ENCODE measurements around the gene CMTM1. TPM values are rescaled to one million over a fixed set of nuclear protein-coding genes. Genes with fewer than 3 reads are reported as not detected.

The CMTM1 gene
- total RNA-seq, 1 experiment from 2014 or later, result 5.2 TPM

DNA sequence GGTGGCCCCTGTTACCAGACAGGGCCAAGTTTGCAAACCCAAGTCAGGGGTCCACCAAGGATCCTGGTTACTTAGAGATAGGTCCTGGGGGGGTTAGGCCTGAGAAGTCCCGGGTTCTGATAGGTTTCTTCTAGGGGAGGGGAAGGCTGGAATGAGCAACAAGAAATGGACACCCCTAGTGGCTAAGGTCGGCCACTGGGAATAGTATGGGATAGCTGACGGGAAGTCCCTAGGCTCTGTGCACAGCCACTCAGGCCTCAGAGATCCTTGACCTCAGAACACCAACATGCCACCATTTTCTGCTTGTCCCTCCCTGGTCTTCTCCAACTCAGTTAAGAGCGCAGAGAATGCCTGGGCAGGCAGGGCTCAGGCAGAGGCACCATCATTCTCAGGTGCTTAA, 29.7 kb upstream of the CMTM1 start:
- Histone ChIP-seq H4K20me1 (ENCODE audit: insufficient read depth) (no peaks in the 10 kb centered on the region), H3K4me2 (ENCODE audit: low read length) (no peak overlapping the region), H3K9me3 (ENCODE audit: control insufficient read depth in 1 of 2, insufficient read depth in 1 of 2, low read depth in 1 of 2, low read length in 2 of 2) (no peaks in the 10 kb centered on the region), H3K4me3 (replicated peaks in 1 of 2; ENCODE audit: low read depth in 1 of 2, low read length in 2 of 2) (no peak overlapping the region), H3K36me3 (ENCODE audit: control insufficient read depth in 1 of 2, insufficient read depth in 2 of 2, low read length in 2 of 2) (peaks cover 0 to 4% of the 10 kb centered on the region in 2 experiments; a peak in 1 of 4 replicates), H2AFZ (ENCODE audit: low read depth, low read length, poor library complexity, severe bottlenecking) (no peak overlapping the region), H3K27ac (ENCODE audit: low read depth, low read length) (no peak overlapping the region), H3K9me2 (ENCODE audit: insufficient read depth) (no peaks in the 10 kb centered on the region), H3K9ac (ENCODE audit: low read length) (no peak overlapping the region), H3K27me3 (ENCODE audit: insufficient read depth, low read length) (no peaks in the 10 kb centered on the region), H3K4me1 (ENCODE audit: control insufficient read depth in 1 of 2, insufficient read depth in 2 of 2, low read length in 2 of 2) (no peaks in the 10 kb centered on the region), H3K79me2 (ENCODE audit: insufficient read depth, low read length) (no peaks in the 10 kb centered on the region)
- ChIA-PET RAD21 (ENCODE audit: low non-redundant PET in 1 of 2, low total read pairs in 2 of 2, uncharacterized antibody in 2 of 2, unreplicated experiment in 2 of 2) (no interaction called here), CTCF (no interaction called here), POLR2A (no interaction called here)
- ATAC-seq (peak; percentile 67), DNase-seq (ENCODE audit: low read depth, low spot score) (no peak)
- TF ChIP-seq, protein P1, sequence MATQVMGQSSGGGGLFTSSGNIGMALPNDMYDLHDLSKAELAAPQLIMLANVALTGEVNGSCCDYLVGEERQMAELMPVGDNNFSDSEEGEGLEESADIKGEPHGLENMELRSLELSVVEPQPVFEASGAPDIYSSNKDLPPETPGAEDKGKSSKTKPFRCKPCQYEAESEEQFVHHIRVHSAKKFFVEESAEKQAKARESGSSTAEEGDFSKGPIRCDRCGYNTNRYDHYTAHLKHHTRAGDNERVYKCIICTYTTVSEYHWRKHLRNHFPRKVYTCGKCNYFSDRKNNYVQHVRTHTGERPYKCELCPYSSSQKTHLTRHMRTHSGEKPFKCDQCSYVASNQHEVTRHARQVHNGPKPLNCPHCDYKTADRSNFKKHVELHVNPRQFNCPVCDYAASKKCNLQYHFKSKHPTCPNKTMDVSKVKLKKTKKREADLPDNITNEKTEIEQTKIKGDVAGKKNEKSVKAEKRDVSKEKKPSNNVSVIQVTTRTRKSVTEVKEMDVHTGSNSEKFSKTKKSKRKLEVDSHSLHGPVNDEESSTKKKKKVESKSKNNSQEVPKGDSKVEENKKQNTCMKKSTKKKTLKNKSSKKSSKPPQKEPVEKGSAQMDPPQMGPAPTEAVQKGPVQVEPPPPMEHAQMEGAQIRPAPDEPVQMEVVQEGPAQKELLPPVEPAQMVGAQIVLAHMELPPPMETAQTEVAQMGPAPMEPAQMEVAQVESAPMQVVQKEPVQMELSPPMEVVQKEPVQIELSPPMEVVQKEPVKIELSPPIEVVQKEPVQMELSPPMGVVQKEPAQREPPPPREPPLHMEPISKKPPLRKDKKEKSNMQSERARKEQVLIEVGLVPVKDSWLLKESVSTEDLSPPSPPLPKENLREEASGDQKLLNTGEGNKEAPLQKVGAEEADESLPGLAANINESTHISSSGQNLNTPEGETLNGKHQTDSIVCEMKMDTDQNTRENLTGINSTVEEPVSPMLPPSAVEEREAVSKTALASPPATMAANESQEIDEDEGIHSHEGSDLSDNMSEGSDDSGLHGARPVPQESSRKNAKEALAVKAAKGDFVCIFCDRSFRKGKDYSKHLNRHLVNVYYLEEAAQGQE (IDR thresholded peaks at IDR 0.05; ENCODE audit: low read depth), result no peak
- TF ChIP-seq SRF (IDR thresholded peaks at IDR 0.05; ENCODE audit: low read depth), result no peak
- TF ChIP-seq EGR1 (IDR thresholded peaks at IDR 0.05; ENCODE audit: low read depth), result no peak
- TF ChIP-seq YY1 (IDR thresholded peaks at IDR 0.05; ENCODE audit: extremely low read depth, insufficient replicate concordance, low read depth, low read length), result no peak
- TF ChIP-seq CBX3 (IDR thresholded peaks at IDR 0.05; ENCODE audit: low read depth), result no peak
- TF ChIP-seq ATF3 (IDR thresholded peaks at IDR 0.05), result no peak
- no peak for TF ChIP-seq SIN3A (IDR thresholded peaks at IDR 0.05; ENCODE audit: low read depth)
- no TSS peak for BruUV-seq (replicated peaks)
- intact Hi-C loops (cut with micrococcal nuclease), result no loop called here

DNA sequence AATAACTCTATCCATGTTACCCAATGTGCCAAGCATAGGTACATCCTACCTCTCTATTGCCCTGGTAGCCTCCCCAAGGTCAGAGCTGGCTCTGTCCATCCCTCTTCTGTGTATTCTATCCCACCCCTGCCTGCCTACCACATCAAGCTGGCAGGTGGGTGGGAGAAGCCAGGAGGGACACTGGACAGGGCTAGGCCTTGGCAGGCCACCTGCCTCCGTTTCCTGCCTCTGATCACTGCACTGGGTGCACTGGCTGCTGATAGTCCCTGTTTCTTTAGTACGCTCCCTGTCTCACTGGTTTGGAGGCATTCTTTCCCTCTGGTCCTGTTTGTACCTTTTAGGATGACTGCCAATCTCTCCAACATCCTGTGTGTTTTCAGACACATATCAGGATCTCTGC, 29.0 kb upstream of the CMTM1 start:
- H2AFZ ChIP-seq (ENCODE audit: low read depth, low read length, poor library complexity, severe bottlenecking), result no peak overlapping the region
- RAD21 ChIA-PET (ENCODE audit: low non-redundant PET in 1 of 2, low total read pairs in 2 of 2, uncharacterized antibody in 2 of 2, unreplicated experiment in 2 of 2), result no interaction called here
- no peaks in the 10 kb centered on the region for H3K27me3 ChIP-seq (ENCODE audit: insufficient read depth, low read length)
- H3K4me1 ChIP-seq (ENCODE audit: control insufficient read depth in 1 of 2, insufficient read depth in 2 of 2, low read length in 2 of 2), result no peaks in the 10 kb centered on the region
- CTCF ChIA-PET, result no interaction called here
- POLR2A ChIA-PET, result no interaction called here
- DNase-seq (ENCODE audit: low read depth, low spot score) (no peak), ATAC-seq (no peak)
- no peaks in the 10 kb centered on the region for H3K9me2 ChIP-seq (ENCODE audit: insufficient read depth)
- no peak overlapping the region for H3K4me2 ChIP-seq (ENCODE audit: low read length)
- no peaks in the 10 kb centered on the region for H3K9me3 ChIP-seq (ENCODE audit: control insufficient read depth in 1 of 2, insufficient read depth in 1 of 2, low read depth in 1 of 2, low read length in 2 of 2)
- no peak overlapping the region for H3K4me3 ChIP-seq (replicated peaks in 1 of 2; ENCODE audit: low read depth in 1 of 2, low read length in 2 of 2)
- no peaks in the 10 kb centered on the region for H3K79me2 ChIP-seq (ENCODE audit: insufficient read depth, low read length)
- no TSS peak for BruUV-seq (replicated peaks)
- no peaks in the 10 kb centered on the region for H4K20me1 ChIP-seq (ENCODE audit: insufficient read depth)
- H3K9ac ChIP-seq (ENCODE audit: low read length), result no peak overlapping the region
- no peak overlapping the region for H3K27ac ChIP-seq (ENCODE audit: low read depth, low read length)
- intact Hi-C loops (cut with micrococcal nuclease), result no loop called here
- no peaks in the 10 kb centered on the region; a peak in 1 of 4 replicates for H3K36me3 ChIP-seq (ENCODE audit: control insufficient read depth in 1 of 2, insufficient read depth in 2 of 2, low read length in 2 of 2)
- TF ChIP-seq POLR2AphosphoS5 (IDR thresholded peaks at IDR 0.05; ENCODE audit: low read depth, low read length), result no peak
- no peak for TF ChIP-seq ZNF274 (IDR thresholded peaks at IDR 0.05; ENCODE audit: low read depth, low read length)
- no peak for TF ChIP-seq SIN3A (IDR thresholded peaks at IDR 0.05; ENCODE audit: low read depth)
- TF ChIP-seq TCF7L2 (IDR thresholded peaks at IDR 0.05; ENCODE audit: borderline replicate concordance, extremely low read depth, insufficient read depth, insufficient read length), result no peak
- TF ChIP-seq EZH2 (IDR thresholded peaks at IDR 0.05), result no peak
- TF ChIP-seq, protein P1 (IDR thresholded peaks at IDR 0.05; ENCODE audit: low read depth), result no peak
- no peak for TF ChIP-seq JUND (IDR thresholded peaks at IDR 0.05)
